ENCODE results near the gene YDJC. TPM values are rescaled to one million over a fixed set of nuclear protein-coding genes. Genes with fewer than 3 reads are reported as not detected.

Gene YDJC
- total and polyA plus RNA-seq, 2 donors (not counting 1 experiment from before 2014, with no cell fraction given), result 4.7 to 10.4 TPM

- Histone ChIP-seq H3K9ac (ENCODE audit: insufficient read depth, low read length) (peak overlapping the region; percentile 86), H2AFZ (ENCODE audit: low read length) (peak overlapping the region; percentile 39), H3K36me3 (ENCODE audit: control insufficient read depth, insufficient read depth, low read length) (peaks cover 9% of the 10 kb centered on the region), H4K20me1 (ENCODE audit: control insufficient read depth, extremely low read depth, insufficient read depth, low read length) (no peaks in the 10 kb centered on the region), H3K27ac (ENCODE audit: insufficient read depth, low read length) (peak overlapping the region; percentile 80), H3K4me1 (ENCODE audit: control insufficient read depth, extremely low read depth, insufficient read depth, low read length) (peaks cover 6% of the 10 kb centered on the region), H3K27me3 (ENCODE audit: control insufficient read depth, insufficient read depth, low read length) (no peaks in the 10 kb centered on the region), H3K9me3 (ENCODE audit: control insufficient read depth, insufficient read depth, low read depth, low read length) (no peaks in the 10 kb centered on the region), H3K4me3 (replicated peaks in 1 of 4; ENCODE audit: control extremely low read depth in 1 of 4, insufficient read depth in 1 of 4, low read depth in 3 of 4, low read length in 4 of 4) (peak overlapping the region; percentile 59 to 89 (median 70)), H3K4me2 (ENCODE audit: extremely low read depth, insufficient read depth, low read length) (peak overlapping the region; percentile 84), H3K79me2 (ENCODE audit: control insufficient read depth, insufficient read depth, low read length) (peaks cover 5% of the 10 kb centered on the region)
- TF ChIP-seq EZH2 (IDR thresholded peaks at IDR 0.05; ENCODE audit: low read length, missing control alignments) (no peak), CTCF (conservative IDR thresholded peaks at IDR 0.05 in 1 of 2, IDR thresholded peaks at IDR 0.05 in 1 of 2; ENCODE audit: low read depth in 1 of 2, low read length in 2 of 2) (peak; percentile 57 to 58)
- DNase-seq (ENCODE audit: low read depth in 2 of 2), result peak; percentile 37 to 41
These were observed 13.0 kb upstream of the YDJC start for GRCh38 chr22:21642584-21643448.

GRCh38 chr22:21641789-21642583 is 12.2 kb upstream of the YDJC start, which contains the start of gene SDF2L1:
Gene SDF2L1 (plus strand): TSS chr22:21642302. CDS start chr22:21642337, 35 bp downstream.
- no peak for TF ChIP-seq CTCF (conservative IDR thresholded peaks at IDR 0.05 in 1 of 2, IDR thresholded peaks at IDR 0.05 in 1 of 2; ENCODE audit: low read depth in 1 of 2, low read length in 2 of 2)
- no peak for TF ChIP-seq EZH2 (IDR thresholded peaks at IDR 0.05; ENCODE audit: low read length, missing control alignments)
- peak within 1 kb of the TSS; percentile 59 to 89 (median 76) for H3K4me3 ChIP-seq (replicated peaks in 1 of 4; ENCODE audit: control extremely low read depth in 1 of 4, insufficient read depth in 1 of 4, low read depth in 3 of 4, low read length in 4 of 4)
- H3K9ac ChIP-seq (ENCODE audit: insufficient read depth, low read length), result peak within 1 kb of the TSS; percentile 86
- H3K79me2 ChIP-seq (ENCODE audit: control insufficient read depth, insufficient read depth, low read length), result peaks cover 5% of the 10 kb centered on the region
- H3K4me1 ChIP-seq (ENCODE audit: control insufficient read depth, extremely low read depth, insufficient read depth, low read length), result peaks cover 6% of the 10 kb centered on the region
- H3K27ac ChIP-seq (ENCODE audit: insufficient read depth, low read length), result peak within 1 kb of the TSS; percentile 82
- H4K20me1 ChIP-seq (ENCODE audit: control insufficient read depth, extremely low read depth, insufficient read depth, low read length), result no peaks in the 10 kb centered on the region
- peaks cover 8% of the 10 kb centered on the region for H3K36me3 ChIP-seq (ENCODE audit: control insufficient read depth, insufficient read depth, low read length)
- H3K4me2 ChIP-seq (ENCODE audit: extremely low read depth, insufficient read depth, low read length), result peak within 1 kb of the TSS; percentile 100
- peak within 1 kb of the TSS; percentile 94 for H2AFZ ChIP-seq (ENCODE audit: low read length)
- DNase-seq (ENCODE audit: low read depth in 2 of 2), result peak; percentile 98 to 99
- no peaks in the 10 kb centered on the region for H3K27me3 ChIP-seq (ENCODE audit: control insufficient read depth, insufficient read depth, low read length)
- no peaks in the 10 kb centered on the region for H3K9me3 ChIP-seq (ENCODE audit: control insufficient read depth, insufficient read depth, low read depth, low read length)

GRCh38 chr22:21641417-21641788 is 11.6 kb upstream of the YDJC start:
- H3K4me2 ChIP-seq (ENCODE audit: extremely low read depth, insufficient read depth, low read length), result peak overlapping the region; percentile 100
- peak overlapping the region; percentile 82 for H3K27ac ChIP-seq (ENCODE audit: insufficient read depth, low read length)
- TF ChIP-seq EZH2 (IDR thresholded peaks at IDR 0.05; ENCODE audit: low read length, missing control alignments), result no peak
- TF ChIP-seq CTCF (conservative IDR thresholded peaks at IDR 0.05 in 1 of 2, IDR thresholded peaks at IDR 0.05 in 1 of 2; ENCODE audit: low read depth in 1 of 2, low read length in 2 of 2), result peak; percentile 51 to 57
- H4K20me1 ChIP-seq (ENCODE audit: control insufficient read depth, extremely low read depth, insufficient read depth, low read length), result no peaks in the 10 kb centered on the region
- peaks cover 7% of the 10 kb centered on the region for H3K36me3 ChIP-seq (ENCODE audit: control insufficient read depth, insufficient read depth, low read length)
- DNase-seq (ENCODE audit: low read depth in 2 of 2), result peak; percentile 42 to 51
- H3K27me3 ChIP-seq (ENCODE audit: control insufficient read depth, insufficient read depth, low read length), result no peaks in the 10 kb centered on the region
- H3K79me2 ChIP-seq (ENCODE audit: control insufficient read depth, insufficient read depth, low read length), result peaks cover 5% of the 10 kb centered on the region
- peaks cover 6% of the 10 kb centered on the region for H3K4me1 ChIP-seq (ENCODE audit: control insufficient read depth, extremely low read depth, insufficient read depth, low read length)
- peak overlapping the region; percentile 74 for H3K9ac ChIP-seq (ENCODE audit: insufficient read depth, low read length)
- H3K9me3 ChIP-seq (ENCODE audit: control insufficient read depth, insufficient read depth, low read depth, low read length), result no peaks in the 10 kb centered on the region
- H3K4me3 ChIP-seq (replicated peaks in 1 of 4; ENCODE audit: control extremely low read depth in 1 of 4, insufficient read depth in 1 of 4, low read depth in 3 of 4, low read length in 4 of 4), result peak overlapping the region; percentile 58 to 77 (median 72)
- peak overlapping the region; percentile 94 for H2AFZ ChIP-seq (ENCODE audit: low read length)

Data from fibroblast of lung (primary cell).